HG03520 (cell line): ENCODE measurements around the gene COL4A6.
"Not testable (repeated sequence)": the region's sequence is repeated elsewhere in the genome, so short reads cannot be mapped to it uniquely, and the experiment has no call there.

Experiments
- ATAC-seq: cut with Tn5 transposase; IDR thresholded peaks from one replicate; pipeline ENCODE4 v1.9.1; 2021; ENCODE audit warnings: mild to moderate bottlenecking, moderate library complexity; ENCODE audit not compliant: unreplicated experiment

Gene COL4A6

DNA sequence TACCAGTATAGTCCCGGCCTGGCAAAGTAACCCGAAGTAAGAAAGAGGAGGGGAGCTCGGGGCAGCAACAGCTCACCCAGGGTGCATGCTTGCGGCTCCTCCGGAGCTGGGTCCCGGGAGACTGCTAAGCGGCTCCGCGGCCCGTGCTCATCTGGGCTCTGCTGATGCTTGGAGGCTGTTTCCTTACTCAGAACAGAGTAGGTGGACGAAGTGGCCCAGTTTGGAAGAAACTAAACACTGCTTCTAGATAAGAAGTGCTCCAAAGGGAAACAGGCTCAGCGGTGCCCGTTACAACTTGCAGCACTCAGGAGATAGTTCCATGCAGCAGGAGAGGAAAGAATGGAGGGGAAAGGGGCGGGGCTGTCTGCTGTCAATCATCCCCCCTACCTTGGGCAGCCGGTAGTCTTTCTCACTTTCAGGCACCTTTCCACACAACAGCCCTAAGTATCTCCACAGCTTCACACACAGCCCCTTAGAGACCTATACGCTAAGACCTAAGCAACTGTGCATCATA is at the start of gene COL4A6:
TSS of gene COL4A6 (minus strand) at position 313 of the 514 bp plus-strand sequence. CDS start at position 87, 226 bp downstream.
- ATAC-seq, result no peak

DNA sequence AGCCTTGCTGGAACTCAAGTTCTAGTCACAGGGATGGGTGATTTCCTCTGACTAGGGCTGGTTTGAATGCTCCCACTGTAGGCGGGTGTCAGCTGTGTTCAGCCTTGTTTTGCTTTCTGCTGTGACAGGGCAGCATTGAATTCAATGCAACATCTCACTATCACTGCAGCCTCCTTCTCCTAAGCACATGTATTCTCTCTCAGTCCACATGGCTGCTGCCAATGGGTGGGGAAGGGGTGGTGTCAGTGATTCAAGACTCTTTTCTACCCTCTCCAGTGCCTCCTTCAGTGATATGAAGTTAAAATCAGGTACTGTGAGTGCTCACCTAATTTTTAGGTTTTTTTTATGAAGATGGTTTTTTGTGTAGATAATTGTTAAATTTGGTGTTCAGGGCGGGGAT is 47.7 kb upstream of the COL4A6 start:
- no peak for ATAC-seq

DNA sequence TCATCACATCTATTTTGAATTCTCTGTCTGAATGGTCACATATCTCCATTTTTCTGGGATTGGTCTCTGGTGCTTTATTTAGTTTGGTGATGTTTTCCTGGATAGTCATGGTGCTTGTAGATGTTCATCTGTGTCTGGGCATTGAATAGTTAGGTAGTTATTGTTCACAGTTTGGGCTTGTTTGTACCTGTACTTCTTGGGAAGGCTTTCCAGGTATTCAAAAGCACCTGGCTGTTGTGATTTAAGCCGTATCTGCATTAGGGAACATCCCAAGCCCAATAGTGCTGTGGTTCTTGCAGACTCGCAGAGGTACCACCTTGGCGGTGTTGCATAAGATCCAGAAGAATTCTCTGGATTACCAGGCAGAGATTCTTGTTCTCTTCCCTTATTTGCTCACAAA is 46.0 kb upstream of the COL4A6 start:
- no peak for ATAC-seq

DNA sequence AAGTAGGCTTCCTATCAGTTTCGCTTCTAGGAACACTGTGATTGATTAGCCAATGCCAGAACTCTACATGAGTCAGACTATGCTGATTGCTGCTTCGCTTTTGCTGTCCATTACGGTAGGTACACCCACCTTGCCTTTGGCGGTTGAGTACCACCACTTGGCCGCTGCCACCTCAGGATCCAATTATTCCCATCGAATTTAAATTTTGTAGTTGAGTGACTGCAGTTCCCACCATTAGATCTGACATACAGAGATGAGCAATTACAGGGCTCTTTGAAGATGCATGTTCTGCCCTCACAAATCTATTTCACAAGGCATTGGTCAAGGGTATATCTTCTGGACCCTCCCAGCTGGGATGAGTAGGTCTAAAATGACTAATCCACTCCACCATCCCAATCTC is 43.3 kb upstream of the COL4A6 start:
- ATAC-seq, result not testable (repeated sequence)

DNA sequence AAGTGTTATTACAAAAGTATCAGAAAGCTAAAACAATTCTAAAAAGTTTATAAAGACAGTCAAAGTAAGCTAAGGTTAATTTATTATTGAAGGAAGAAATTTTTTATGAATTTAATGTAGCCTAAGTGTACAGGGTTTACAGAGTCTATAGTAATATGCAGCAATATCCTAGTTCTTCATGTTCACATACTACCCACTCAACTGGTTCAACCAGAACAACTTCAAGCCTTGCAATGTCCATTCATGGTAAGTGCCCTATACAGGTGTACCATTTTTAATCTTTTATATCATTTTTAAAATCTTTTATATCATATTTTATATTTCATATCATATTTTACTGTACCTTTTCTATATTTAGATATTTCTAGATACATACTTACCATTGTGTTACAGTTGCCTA is 35.8 kb upstream of the COL4A6 start:
- no peak for ATAC-seq

DNA sequence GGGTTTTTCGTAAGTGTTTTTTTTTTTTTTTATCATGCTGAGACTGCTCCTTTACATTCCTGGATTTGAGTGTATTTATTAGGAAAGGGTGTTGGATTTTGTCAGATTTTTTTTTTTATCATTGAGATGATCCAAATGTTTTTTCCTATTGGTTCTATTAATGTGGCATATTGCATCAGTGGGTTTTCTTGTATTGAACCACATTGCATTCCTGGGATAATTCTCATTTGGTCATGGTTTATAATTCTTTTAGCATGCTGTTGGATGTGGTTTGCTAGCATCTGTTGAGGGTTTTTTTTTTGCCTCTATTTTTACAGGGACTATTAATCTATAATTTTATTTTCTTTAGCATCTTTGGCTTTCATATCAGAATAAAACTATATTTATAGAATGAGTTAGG is 30.3 kb upstream of the COL4A6 start:
- ATAC-seq, result no peak

DNA sequence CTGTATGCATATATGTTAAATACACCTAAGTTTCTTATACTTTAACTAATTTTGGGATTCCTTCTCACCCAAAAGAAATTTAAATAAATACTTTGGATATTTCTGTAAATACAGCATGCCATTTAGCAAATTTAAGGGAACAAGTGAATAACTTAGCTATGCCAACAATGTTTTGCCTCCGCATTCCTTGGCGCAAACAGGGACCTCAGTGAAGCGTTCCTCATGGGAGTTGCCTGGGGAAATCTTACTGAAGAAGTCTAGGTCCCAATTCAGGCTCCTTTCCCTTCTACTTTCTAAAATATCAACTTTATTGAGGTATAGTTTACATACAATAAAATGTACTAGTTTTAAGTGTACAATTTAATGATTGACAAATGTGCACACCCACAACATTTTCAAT is 26.4 kb upstream of the COL4A6 start:
- ATAC-seq, result no peak

DNA sequence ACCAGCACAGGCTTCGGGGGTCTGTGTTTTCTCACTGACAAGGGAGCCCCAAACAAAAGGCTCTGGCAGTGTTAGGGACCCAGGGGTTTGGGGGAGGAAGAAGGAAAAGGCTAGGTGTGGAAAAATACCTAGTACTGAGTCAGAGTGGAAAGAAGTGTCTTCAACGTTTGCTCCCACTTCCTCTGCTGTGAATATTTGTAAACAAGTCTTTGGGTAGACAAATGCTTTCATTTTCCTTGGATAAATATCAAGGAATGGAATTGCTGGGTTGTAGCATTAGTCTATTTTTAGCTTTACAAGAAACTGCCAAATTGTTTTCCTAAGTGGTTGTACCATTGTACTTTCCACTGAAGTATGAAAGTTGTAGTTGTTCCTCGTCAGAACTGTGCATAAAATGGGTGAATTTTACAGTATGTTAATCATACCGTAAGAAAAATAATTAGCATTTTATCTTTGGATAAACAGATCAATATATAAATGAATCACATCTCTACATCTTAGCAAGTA is 18.8 kb upstream of the COL4A6 start:
- no peak for ATAC-seq

DNA sequence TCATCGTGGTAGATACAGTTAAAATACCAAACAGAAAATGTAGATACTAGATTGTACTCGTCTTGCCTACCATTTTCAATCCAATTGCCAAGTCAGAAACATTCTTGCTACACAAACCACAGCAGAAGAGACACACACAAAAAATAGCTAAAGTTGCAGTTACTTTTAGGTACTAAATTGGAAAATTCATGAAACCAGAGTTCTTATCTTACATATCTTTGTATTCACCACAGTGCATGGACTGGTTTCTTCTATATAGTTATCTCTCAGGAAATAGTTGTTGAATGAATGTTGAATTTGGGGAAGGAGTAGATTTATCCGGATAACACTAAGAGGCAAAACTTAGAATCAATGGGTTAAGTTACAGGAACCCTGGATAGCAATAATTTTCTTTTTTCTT is 15.6 kb upstream of the COL4A6 start:
- no peak for ATAC-seq

DNA sequence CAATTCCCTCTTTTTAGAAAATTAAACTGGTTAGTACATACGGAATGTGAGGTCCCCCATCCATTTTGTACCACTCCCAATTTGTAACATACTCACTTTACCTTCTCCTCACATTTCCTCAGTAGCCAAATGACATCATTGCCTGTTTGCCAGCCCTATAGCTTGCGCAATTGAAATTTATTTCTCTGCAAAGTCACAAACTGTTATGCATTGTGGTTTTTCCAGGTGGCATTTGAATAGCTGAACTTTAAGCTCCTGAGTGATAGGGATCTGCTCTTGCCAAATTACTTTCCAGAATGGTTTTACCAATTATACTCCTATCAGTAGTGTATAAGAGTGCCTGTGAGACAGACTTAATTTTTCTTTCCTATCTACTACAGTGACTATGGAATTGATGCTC is 9.1 kb upstream of the COL4A6 start:
- ATAC-seq, result no peak

DNA sequence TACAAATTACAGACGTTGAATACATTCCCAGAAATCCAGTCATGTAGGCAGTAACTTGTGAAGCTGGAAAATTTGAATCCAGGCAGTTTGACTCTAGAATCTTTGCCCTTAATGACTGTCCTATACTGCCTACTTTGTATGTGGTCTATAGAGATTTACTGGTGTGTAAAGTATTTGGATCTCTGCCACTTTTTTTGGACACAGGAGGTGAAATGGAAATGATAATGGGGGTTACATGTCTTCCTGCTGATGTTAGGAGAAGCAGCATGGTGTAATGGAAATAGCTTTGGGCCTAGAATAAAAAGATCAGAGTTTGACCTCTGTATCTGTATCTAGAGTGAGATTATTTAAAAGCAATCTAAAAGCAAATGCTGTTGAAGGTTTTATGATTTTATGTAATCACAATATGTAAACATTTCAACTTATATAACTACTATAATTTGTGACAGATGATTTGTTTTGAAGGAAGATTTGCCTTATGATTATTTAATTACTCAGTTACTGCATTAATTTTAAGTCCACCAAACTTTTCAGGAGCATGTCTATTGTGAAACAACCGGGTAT is 4.8 kb upstream of the COL4A6 start:
- no peak for ATAC-seq

DNA sequence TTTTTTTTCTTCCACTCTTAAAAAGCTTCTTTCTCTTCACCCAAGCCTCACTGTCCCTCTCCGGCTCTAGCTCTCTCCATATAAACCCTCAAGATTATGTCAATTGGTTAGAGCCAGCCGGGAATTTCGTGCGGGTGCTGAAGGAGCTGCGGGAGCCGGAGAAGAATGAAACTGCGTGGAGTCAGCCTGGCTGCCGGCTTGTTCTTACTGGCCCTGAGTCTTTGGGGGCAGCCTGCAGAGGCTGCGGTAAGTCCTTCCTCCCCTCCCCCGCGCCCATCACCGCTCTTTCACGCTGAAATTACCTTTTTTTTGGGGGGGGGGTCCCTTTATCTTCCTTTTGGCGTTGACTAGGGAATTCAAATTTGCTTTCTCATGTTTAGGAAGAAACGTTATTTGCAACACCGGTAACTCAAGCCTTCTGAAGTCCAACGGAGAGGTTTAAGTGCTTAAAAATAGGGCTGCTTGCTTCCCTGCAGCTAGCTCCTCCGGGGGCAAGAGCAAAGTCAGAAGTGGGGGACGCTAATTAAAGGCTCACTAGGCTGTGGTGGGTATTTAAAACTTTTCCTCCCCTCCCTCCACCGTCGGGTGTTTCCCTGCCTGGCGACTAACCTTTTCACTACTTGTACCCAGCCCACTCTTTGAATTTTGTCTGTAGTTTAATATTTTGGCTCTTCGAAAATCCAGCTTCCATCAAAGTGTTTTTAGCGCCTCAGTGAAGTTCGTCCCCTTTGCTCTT is 1.9 kb upstream of the COL4A6 start:
- ATAC-seq, result no peak

DNA sequence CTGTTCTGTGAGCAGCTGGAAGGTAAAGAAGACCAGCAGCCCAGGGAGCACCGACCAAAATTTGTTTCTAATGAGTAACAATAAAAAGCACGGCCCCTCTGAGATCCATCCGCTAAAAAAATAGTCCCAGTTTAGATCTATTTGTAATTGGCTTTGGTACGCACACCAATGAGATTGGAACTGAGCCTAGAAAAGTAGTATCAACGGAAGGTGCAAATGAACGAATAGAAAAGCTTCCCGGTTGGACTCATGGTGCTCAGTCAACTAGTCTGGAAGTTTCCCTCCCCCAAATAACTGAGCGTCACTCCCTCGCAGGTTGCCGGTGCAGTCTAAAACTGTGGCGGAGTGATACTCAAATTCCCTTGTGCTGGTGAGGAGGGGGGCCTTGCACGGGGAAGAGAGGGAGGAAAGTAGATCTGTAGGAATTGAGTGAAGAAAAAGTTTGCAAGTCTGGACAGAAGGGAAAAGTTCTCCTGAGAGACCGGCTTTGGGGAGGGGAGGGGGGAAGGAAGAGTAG is 1.3 kb upstream of the COL4A6 start, which contains the start of gene COL4A5:
TSS of gene COL4A5 (plus strand) at position 413 of the 517 bp plus-strand sequence. CDS start 288 bp downstream, outside the sequence.
- no peak for ATAC-seq

DNA sequence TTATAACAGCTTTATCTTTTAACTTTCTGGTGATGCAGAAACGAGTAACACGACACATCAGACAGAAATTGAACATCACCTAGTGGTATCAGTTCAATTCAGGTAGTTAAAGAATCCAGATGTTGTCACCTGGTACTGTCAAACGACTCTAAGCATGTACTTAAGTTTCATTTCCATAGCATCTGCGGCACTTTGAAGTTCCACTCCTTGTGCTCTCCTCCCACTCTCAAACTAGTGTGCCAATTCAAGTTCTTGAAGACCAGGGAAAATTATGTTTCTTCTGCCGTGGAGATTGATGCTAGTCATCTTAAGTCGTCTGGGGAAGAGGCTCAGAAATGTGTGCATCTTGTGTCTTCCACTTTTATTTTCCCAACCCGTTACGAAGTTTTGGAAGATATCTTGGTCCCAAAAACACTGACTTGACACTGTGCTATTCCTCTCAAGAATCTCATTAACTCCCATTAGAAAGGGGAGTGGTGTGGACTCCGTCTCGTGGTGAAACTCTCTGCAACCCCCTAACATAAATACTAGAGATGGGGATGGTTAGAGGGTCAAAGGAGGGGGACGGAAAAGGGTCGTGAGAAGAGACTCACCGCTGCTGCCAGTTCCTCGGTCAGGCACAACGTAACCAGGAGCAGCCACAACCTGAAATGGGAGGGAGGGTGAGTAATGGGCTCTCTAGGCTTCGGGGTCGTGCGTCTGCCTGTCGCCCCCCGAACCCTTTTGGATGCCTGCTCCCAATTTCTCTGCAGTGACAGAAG is 693 bp downstream of the COL4A6 start:
- no peak for ATAC-seq

DNA sequence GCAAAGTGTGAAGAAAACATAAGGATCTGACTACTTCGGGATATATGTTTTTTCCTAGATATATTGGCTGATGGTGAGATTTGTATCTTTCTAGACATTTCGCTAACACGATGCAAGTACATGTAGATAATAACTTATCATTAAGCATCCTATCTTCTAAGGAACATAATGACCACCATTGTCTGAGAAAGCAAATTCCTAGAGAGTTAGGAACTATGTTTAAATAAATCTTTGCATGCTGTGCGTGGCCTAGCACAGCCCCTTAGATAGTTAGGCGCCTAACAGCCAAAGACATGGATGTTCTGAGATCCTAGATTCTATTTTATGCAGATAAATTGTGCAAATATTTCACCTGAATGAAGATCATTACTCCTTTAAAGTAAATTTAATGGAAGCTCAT is 3.0 kb downstream of the COL4A6 start:
- ATAC-seq, result no peak

DNA sequence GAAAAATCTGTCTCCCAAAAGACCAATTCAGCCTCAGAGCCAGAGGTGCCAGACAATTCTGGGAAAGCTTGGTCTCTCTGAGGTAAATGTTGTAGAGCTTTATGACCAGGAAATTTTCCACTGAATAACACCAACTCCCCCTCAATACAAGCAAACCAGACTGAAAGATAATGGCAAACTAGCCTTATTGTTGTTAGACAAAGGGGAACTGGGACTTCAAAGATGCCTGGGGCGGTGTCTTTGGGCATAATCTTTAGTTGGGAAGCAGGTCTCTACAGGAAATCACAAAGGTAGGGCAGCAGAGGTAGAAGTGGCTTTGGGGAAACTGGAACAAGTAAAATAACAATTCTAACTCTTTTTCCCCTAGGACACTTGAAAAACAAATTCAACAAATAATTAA is 12.0 kb downstream of the COL4A6 start:
- no peak for ATAC-seq

DNA sequence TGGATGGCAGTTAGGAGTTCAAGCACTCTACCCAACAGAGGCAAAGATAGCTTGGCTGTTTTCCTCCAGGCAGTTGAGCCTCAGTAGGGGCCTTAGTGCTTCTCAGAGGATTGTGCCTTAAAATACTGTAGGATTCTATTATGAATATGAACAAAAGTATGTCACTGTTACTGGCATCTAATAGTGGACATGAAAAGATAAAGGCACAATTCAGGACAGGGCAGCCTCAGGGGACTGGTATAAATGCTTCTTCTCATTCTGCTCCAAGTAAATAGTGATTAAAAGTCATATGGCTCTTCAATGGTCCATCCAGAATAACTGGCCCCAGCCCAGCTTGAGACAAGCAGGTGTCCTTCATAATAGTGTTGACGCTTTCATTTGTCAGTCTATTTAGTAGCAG is 17.7 kb downstream of the COL4A6 start:
- no peak for ATAC-seq

DNA sequence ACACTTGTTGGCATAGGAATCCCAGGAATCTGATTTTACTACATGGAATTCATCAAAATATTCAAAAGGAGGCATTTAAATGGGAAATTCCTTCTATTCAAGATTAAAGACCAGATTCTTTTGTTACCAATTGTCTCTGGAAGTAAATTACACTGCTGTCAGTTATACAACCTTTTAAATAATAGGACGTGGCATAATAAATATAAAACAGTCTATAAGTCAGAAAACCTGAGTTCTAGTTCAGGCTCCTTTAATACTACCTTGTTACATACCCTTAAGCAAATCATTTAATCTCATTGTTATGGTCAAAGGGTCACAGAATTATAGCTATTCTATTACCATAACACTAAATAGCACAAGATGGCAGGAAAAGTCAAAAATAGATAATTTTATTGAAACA is 18.8 kb downstream of the COL4A6 start:
- ATAC-seq, result no peak

DNA sequence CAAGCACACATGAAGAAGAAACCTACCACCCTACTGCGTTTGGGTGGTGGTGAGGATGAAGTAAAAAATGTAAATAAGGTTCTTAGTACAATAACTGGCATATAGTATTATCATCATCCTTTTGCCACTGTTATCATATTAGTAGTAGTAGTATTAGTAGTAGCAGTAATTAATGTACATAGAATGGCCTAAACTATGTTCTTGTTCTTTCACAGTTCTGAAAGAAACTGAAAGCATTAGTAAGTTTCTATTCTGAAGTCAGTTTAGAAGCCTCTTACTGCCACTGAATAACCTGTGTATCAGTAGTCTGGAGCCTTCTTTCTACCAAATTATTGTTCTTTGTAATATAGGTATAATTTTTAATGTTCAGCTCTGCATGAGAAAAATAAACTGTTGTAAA is 21.0 kb downstream of the COL4A6 start:
- ATAC-seq, result peak; percentile 56

DNA sequence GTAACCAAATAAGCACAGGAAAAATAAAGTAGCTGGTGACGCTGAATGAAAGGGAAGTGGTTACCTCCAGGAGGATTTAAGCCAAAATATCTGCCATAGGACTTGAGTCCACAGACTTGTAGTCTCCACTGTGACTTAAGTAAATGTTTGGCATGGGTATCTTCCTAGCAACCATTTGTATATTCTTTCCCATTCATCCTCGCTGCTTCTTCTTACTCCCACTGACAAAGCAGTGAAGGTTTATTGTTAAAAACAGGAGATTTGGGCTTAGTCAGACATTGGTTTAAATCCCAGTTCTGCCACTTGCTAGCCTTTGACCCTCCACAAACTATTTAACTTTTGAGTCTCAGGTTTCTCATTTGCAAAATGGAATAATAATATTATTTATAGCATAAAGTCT is 22.3 kb downstream of the COL4A6 start:
- no peak for ATAC-seq

DNA sequence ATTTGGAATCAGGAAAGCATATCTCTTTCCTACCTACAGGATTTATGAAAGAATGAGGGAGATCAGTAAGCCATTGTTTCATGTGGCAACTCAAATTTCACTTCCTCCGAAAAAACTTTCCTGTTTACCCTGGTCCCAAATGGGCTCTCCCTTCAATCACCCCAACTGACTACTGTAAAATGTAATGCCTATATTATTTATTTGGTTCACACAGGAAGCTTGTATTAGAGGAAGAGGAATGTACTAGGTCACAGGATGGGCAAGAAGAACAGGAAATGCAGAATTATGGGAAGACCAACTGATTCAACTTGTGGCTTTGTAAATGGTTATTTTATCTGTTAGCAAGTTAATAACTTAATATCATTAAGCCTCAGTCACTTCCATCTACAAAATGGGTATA is 23.1 kb downstream of the COL4A6 start:
- no peak for ATAC-seq
